Vagina (tissue), 2 donors: Measurements from ENCODE around the gene NT5DC1. TPM values are rescaled to one million over a fixed set of nuclear protein-coding genes. Genes with fewer than 3 reads are reported as not detected.

Experiments
- DNase-seq, 2 donors: peaks; one replicate each; pipeline ENCODE4 v3.0.0-alpha.2; 2017; ENCODE audit errors: extremely low spot score in 2 of 2
- H3K27ac ChIP-seq: fragments of 200-600 bp; sonication (generic); one replicate; pipeline ENCODE4 v1.5.1; 2019
- H3K27me3 ChIP-seq: fragments of 200-600 bp; sonication (generic); one replicate; pipeline ENCODE4 v1.5.1; 2019
- H3K36me3 ChIP-seq, 2 donors: fragments of 200-600 bp; sonication (generic); one replicate each; pipeline ENCODE4 v1.5.1; 2017 to 2019
- H3K4me1 ChIP-seq: fragments of 200-600 bp; sonication (generic); one replicate; pipeline ENCODE4 v1.5.1; 2019
- H3K4me3 ChIP-seq, 2 donors: fragments of 200-600 bp; sonication (generic); 1 replicate in 1 of 2; 2 replicates in 1 of 2; pipeline ENCODE4 v1.5.1; 2016 to 2019
- H3K9me3 ChIP-seq: fragments of 200-600 bp; sonication (generic); one replicate; pipeline ENCODE4 v1.5.1; 2019
- CTCF ChIP-seq, 3 experiments: fragments of 450-650 bp in 2 of 3; fragments of 200-600 bp in 1 of 3; sonication (generic) in 1 of 3; IDR thresholded peaks; one replicate each; pipeline ENCODE4 v1.5.1; 2017 to 2019; ENCODE audit warnings: antibody characterized with exemption in 3 of 3, mild to moderate bottlenecking in 2 of 3, moderate library complexity in 2 of 3
- POLR2A ChIP-seq, 2 donors: fragments of 450-650 bp; IDR thresholded peaks; one replicate each; pipeline ENCODE4 v1.6.1; 2017; ENCODE audit warnings: antibody characterized with exemption in 2 of 2, mild to moderate bottlenecking in 2 of 2, moderate library complexity in 2 of 2
- POLR2AphosphoS5 ChIP-seq, 2 donors: sonication (generic); formaldehyde crosslinking; IDR thresholded peaks; one replicate each; pipeline ENCODE4 v1.9.0; 2017; ENCODE audit warnings: antibody characterized with exemption in 2 of 2, mild to moderate bottlenecking in 2 of 2, low read depth in 1 of 2; ENCODE audit not compliant: insufficient read depth in 1 of 2
- intact Hi-C: fragments of 100-400 bp; cut with DNase I; formaldehyde crosslinking; loops from one replicate; pipeline ENCODE4 v1.15.1; 2023
- total RNA-seq: library from RNA; depleted of rRNA; stranded (reverse); fragments of >200 nt; gene quantifications from one replicate; pipeline ENCODE4 v1.2.3, GENCODE V29; 2016

NT5DC1 gene
- total RNA-seq, 1 donor from 2014 or later = 6.1 TPM

GRCh38 chr6:116066789-116067188, 33.9 kb upstream of the NT5DC1 start:
- H3K4me1 ChIP-seq = no peaks in the 10 kb centered on the region
- no peaks in the 10 kb centered on the region for H3K36me3 ChIP-seq
- DNase-seq = no peak
- no peaks in the 10 kb centered on the region for H3K9me3 ChIP-seq
- H3K27me3 ChIP-seq = no peaks in the 10 kb centered on the region
- H3K4me3 ChIP-seq = no peak overlapping the region
- no peak overlapping the region for H3K27ac ChIP-seq
- TF ChIP-seq POLR2AphosphoS5 (IDR thresholded peaks at IDR 0.05; ENCODE audit: insufficient read depth in 1 of 2, low read depth in 1 of 2) (no peak), CTCF (IDR thresholded peaks at IDR 0.05) (no peak), POLR2A (IDR thresholded peaks at IDR 0.05) (no peak)
- intact Hi-C loops = no loop called here

DNA sequence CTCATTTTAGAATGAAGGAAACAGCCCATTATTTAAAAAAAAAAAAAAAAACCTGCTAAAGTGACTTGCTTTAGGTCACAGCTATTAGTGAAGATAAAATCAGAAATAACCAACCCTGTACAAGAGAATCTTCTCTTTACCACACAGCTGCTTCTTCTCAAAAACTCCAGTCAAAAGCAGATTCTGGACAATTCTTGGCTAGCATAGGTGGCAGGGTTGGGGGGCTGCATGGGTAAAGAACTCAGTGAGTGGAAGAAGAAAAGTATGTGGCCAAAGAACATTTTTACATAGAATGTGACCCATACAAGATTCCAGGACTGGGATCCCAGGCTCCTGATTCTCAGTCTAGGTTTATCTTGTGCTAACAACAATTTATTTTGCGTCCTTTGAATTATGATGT, 30.6 kb upstream of the NT5DC1 start:
- no peaks in the 10 kb centered on the region for H3K36me3 ChIP-seq
- DNase-seq = no peak
- no peak for TF ChIP-seq POLR2A (IDR thresholded peaks at IDR 0.05)
- TF ChIP-seq POLR2AphosphoS5 (IDR thresholded peaks at IDR 0.05; ENCODE audit: insufficient read depth in 1 of 2, low read depth in 1 of 2) = no peak
- TF ChIP-seq CTCF (IDR thresholded peaks at IDR 0.05) = no peak
- H3K9me3 ChIP-seq = no peaks in the 10 kb centered on the region
- no peak overlapping the region for H3K27ac ChIP-seq
- intact Hi-C loops = no loop called here
- no peaks in the 10 kb centered on the region for H3K4me1 ChIP-seq
- H3K4me3 ChIP-seq = no peak overlapping the region
- H3K27me3 ChIP-seq = no peaks in the 10 kb centered on the region

DNA sequence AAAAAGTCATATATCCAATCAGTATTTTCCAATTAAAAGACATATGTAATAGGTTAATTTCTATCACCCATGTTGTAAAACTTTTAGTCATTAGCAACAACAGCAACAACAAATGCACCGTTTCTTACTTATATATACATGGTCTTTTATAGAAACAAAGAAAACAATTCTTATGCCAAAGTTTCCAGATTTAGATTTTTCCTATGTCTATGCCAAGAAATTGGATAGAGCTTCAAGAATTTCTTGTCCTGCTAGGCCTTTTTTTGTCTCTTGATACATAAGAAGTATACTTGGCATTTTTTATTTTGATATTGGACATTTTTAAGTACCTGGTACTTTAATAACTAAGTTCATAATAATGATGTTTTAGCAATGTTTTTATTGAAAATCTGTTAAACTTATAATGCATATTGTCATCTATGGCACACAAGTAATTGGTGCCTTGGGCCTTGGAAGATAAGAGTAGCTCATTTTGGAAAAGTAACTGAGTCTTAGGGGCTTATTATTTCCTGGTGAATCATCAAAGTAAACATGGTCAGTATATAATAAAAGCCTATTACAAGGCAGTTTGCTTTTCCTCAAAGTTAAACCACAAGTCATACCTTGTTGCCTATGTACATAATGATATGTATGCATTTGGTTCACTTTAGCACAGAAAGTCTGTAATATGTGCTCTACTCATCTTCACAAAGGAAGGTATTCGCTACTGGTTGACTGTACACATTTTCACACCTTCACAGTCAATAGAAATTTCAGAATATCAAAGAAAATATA, 29.9 kb upstream of the NT5DC1 start:
- intact Hi-C loops = no loop called here
- Histone ChIP-seq H3K27ac (no peak overlapping the region), H3K27me3 (no peaks in the 10 kb centered on the region), H3K9me3 (no peaks in the 10 kb centered on the region), H3K4me3 (no peak overlapping the region), H3K4me1 (no peaks in the 10 kb centered on the region), H3K36me3 (no peaks in the 10 kb centered on the region)
- TF ChIP-seq POLR2AphosphoS5 (IDR thresholded peaks at IDR 0.05; ENCODE audit: insufficient read depth in 1 of 2, low read depth in 1 of 2) (no peak), CTCF (IDR thresholded peaks at IDR 0.05) (no peak), POLR2A (IDR thresholded peaks at IDR 0.05) (no peak)
- no peak for DNase-seq

DNA sequence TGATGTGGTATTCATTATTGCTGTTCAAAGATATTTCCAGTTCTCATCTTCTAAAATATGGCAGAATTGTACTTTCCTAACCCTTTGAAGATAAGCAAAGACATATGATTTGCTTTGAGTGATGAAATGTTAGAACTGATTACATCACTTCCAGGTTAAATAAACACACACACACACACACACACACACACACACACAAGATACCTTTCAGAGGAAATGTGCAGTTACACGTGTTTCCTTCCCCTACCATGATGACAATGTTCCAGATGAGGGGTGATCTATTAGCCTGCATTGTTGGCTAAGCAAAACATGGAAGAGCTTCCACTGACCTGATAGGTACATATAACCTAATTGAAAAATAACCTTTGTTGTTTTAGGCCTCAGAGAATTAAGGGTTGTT, 28.3 kb upstream of the NT5DC1 start:
- no peaks in the 10 kb centered on the region for H3K4me1 ChIP-seq
- intact Hi-C loops = no loop called here
- H3K36me3 ChIP-seq = no peaks in the 10 kb centered on the region
- no peak for DNase-seq
- TF ChIP-seq POLR2AphosphoS5 (IDR thresholded peaks at IDR 0.05; ENCODE audit: insufficient read depth in 1 of 2, low read depth in 1 of 2) (no peak), CTCF (IDR thresholded peaks at IDR 0.05) (no peak), POLR2A (IDR thresholded peaks at IDR 0.05) (no peak)
- H3K27me3 ChIP-seq = no peaks in the 10 kb centered on the region
- H3K4me3 ChIP-seq = no peak overlapping the region
- H3K9me3 ChIP-seq = no peaks in the 10 kb centered on the region
- H3K27ac ChIP-seq = no peak overlapping the region

GRCh38 chr6:116073765-116074440, 26.8 kb upstream of the NT5DC1 start:
- DNase-seq = no peak
- TF ChIP-seq POLR2A (IDR thresholded peaks at IDR 0.05) (no peak), POLR2AphosphoS5 (IDR thresholded peaks at IDR 0.05; ENCODE audit: insufficient read depth in 1 of 2, low read depth in 1 of 2) (no peak), CTCF (IDR thresholded peaks at IDR 0.05) (no peak)
- Histone ChIP-seq H3K9me3 (no peaks in the 10 kb centered on the region), H3K36me3 (no peaks in the 10 kb centered on the region), H3K4me3 (no peak overlapping the region), H3K4me1 (no peaks in the 10 kb centered on the region), H3K27ac (no peak overlapping the region), H3K27me3 (no peaks in the 10 kb centered on the region)
- intact Hi-C loops = no loop called here
